NCI-H2171 (cell line): Measurements from ENCODE around the gene DRC3.

ENCODE experiments used
- DNase-seq: peaks from one replicate; lab custom pipeline; 2025; lab: John Stamatoyannopoulos, UW

DRC3 gene

DNA sequence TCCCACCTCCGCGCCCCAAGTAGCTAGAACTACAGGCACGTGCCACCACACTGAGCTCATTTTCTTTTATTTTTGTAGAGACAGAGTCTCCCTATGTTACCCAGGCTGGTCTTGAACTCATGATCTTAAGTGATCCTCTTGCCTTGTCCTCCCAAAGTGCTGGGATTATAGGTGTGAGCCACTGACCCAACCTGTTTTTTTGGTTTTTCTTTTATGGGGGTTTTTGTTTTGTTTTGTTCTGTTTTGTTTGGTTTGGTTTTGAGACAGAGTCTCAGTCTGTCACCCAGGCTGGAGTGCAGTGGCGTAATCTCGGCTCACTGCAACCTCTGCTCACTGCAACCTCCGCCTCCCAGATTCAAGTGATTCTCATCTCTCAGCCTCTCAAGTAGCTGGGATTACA is 82.9 kb downstream of the DRC3 start:
- DNase-seq: no peak

DNA sequence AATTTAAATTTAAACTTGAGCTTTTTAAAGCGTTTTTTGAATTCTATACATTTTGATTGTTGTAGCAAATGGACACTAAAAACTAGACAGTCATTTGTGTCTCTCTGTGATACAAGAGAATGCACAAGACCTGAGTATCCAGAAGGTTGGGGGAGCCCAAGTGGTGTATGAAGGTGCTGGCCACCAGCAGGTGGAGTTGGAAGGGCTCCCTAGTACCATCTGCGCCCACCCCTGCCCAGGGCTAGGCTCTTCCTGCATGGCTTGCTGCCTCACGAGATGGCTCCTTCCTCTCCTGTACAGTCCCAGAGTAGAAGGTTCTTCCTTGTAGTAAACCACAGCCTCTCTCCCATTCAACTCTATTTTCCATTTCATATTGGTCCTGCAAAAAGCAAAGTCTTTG is 83.6 kb downstream of the DRC3 start:
- DNase-seq: no peak

GRCh38 chr17:18059283-18059682 is 86.6 kb downstream of the DRC3 start:
- DNase-seq: no peak

- no peak for DNase-seq
Measured at GRCh38 chr17:18064053-18064452, 91.4 kb downstream of the DRC3 start.

DNA sequence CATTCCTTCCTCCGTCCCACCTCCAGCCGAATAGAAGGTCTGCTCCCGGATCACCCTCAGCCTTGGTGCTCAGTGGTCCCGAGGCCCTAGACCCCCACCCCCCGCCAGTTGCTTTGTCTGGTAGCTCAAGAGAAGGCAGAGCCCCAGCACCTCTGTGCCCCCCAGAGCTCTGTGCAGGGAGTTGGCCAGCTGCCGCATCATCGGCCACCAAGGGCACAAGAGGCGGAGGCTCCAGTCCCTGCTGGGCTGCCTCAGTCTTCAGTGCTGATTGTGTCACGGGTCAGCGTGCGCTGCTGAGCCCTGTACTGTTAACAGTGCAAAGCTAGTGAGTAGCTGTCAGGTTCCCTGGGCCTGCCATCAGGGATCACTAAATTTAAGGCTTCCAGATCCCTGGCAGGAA is 92.9 kb downstream of the DRC3 start:
- no peak for DNase-seq
